ENCODE measurements around the gene TRANK1.
"Not testable (repeated sequence)": the region's sequence is repeated elsewhere in the genome, so short reads cannot be mapped to it uniquely, and the experiment has no call there.

Gene TRANK1

DNA sequence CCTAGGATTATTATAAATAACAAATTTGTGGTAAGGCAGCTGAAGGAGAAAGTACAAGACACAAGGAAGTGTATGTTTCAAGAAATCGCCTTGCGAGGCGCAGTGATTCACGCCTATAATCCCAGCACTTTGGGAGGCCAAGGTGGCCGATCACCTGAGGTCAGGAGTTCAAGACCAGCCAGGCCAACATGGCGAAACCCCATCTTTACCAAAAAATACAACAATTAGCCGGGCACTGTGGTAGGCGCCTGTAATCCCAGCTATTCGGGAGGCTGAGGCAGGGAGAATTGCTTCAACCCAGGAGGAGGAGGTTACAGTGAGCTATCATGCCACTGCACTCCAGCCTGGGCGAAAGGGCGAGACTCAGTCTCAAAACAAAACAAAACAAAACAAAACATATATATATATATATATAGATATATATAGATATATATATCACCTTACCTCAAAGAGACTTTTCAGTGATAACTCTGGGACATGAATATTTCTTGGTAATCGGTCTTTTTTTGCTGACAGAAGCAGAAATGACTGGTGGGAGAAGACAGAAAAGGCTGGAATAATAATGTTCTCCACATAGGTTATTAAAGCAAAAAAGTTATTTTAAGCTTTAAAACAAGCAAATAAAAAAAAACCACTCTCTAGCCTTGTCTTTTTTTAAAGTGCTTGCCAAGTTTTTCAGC, 52.3 kb downstream of the TRANK1 start:
- DNase-seq (ENCODE audit: low read depth in 2 of 2): no peak

GRCh38 chr3:36891701-36892160, 53.1 kb downstream of the TRANK1 start:
- no peak for DNase-seq (ENCODE audit: low read depth in 2 of 2)

GRCh38 chr3:36891097-36891496, 53.8 kb downstream of the TRANK1 start:
- DNase-seq (ENCODE audit: low read depth in 2 of 2): not testable (repeated sequence)

GRCh38 chr3:36890261-36890660, 54.6 kb downstream of the TRANK1 start:
- DNase-seq (ENCODE audit: low read depth in 2 of 2): no peak

DNA sequence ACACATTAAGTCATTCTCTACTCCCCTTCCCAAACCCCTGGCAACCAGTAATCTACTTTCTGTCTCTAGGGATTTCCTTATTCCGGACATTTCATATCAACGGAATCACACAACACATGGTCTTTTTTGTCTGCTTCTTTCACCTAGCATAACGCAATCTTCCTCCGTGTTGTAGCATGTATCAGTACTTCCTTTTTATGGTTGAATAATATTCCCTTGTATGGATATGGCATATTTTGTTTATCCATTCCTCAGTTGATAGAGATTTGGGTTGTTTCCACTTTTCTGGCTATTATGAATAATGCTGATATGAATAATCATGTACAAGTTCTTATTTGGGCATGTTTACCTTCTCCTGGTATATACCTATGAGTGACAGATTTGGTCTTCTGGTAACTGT, 63.1 kb downstream of the TRANK1 start:
- no peak for DNase-seq (ENCODE audit: low read depth in 2 of 2)

DNA sequence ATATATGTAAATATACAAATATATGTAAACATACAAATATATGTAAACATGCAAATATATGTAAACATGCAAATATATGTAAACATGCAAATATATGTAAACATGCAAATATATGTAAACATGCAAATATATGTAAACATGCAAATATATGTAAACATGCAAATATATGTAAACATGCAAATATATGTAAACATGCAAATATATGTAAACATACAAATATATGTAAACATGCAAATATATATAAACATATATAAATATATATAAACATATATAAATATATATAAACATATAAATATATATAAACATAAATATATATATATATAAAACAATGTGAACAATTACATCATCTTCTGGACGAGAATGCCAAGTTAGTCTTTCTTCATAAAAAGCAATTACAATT, 65.0 kb downstream of the TRANK1 start:
- DNase-seq (ENCODE audit: low read depth in 2 of 2): not testable (repeated sequence)

GRCh38 chr3:36877930-36878685, 66.7 kb downstream of the TRANK1 start:
- DNase-seq (ENCODE audit: low read depth in 2 of 2): no peak

GRCh38 chr3:36876181-36876936, 68.5 kb downstream of the TRANK1 start:
- DNase-seq (ENCODE audit: low read depth in 2 of 2): no peak

DNA sequence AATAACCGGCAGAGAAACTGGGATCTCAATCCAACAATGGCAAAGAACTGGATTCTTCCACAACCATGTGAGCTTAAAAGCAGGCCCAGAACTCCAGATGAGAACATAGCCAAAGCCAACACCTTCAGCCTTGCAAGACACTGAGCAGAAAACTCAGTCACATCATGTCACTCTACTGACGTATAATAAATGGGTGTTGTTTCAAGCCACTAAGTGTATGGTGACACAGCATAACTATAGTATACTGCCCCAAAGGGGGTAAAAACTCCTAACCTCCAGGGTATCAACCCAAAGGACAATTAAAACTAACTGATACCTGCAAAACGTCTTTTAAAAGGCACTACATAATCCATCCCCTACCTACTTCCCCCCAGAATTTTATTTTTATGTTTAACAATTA, 69.5 kb downstream of the TRANK1 start:
- no peak for DNase-seq (ENCODE audit: low read depth in 2 of 2)

DNA sequence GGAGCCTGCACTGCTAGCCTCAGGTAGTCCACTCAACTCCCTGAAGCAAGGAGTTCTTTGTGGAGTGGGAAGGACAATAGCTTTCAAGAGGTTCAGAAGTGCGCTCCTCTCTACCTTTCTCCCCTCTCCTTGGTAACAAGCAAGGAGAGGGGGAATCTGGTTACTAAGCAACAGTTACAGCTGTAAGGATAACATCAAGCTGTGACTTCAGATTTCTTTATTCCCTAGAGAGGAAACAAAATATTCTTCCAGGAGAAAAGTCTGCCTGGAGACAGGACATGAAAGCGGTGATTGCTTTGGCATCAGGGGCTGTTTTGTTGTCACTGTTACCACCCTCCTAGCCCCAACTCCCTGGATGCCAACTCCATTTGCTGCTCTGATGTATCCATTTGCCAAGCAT, 70.4 kb downstream of the TRANK1 start:
- DNase-seq (ENCODE audit: low read depth in 2 of 2): no peak

- no peak for DNase-seq (ENCODE audit: low read depth in 2 of 2)
Observed at GRCh38 chr3:36871379-36872126, 73.3 kb downstream of the TRANK1 start.

DNA sequence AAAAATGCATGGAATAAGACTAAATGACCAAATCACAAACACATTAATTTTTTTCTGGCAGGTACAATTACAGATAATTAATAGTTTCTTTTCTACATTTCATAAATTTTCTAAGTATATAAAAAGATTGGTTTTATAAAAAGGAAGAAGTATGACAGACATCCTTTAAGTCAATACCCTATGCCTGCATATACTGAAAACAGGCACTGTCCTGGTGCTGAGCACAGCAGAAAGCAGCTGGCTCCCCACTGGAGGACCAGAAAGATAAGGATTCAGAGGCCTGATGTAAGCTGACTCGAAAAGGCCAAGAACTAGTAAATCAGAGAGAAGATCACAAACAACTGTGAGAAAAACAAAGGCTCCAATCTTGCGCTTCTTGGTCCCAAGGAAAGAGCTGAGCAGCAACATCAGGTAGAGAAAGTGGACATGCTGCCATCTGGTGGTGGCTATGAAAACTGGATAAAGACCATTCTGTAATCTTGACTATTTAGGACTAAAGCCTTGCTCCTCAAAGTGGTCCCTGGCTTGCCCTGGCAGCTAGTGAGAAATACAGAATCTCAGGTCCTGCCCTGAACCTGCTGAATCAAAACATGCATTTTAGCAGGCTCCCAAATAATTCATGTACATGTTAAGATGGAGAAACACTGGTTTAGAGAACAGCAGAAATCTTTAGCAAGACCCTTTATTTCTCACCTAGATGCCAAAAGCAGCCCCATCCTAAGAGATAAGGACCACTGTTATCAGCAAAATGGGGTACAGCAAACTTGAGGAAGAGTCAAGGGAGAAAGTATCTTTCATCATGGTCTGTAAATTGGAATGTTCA, 76.0 kb downstream of the TRANK1 start:
- peak in 1 of 2 experiments; percentile 16 for DNase-seq (ENCODE audit: low read depth in 2 of 2)

DNA sequence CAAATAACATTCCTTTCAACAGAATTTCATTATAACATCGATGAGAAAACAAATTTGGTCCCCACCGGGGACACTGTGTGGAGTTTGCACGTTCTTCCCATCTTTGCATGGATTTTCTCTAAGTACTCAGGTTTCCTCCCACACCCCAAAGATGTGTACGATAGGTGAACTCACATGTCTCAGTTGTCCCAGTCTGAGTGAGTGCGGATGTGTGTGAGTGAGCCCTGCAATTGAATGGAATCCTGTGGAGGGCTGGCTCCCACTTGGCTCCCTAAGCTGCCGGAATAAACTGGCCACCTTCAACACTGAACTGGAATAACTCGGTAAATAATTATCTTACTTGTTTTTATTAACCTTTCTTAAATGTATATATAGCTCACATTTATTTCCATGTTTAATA, 77.0 kb downstream of the TRANK1 start:
- DNase-seq (ENCODE audit: low read depth in 2 of 2): no peak

GRCh38 chr3:36866368-36866767, 78.5 kb downstream of the TRANK1 start:
- DNase-seq (ENCODE audit: low read depth in 2 of 2): no peak

DNA sequence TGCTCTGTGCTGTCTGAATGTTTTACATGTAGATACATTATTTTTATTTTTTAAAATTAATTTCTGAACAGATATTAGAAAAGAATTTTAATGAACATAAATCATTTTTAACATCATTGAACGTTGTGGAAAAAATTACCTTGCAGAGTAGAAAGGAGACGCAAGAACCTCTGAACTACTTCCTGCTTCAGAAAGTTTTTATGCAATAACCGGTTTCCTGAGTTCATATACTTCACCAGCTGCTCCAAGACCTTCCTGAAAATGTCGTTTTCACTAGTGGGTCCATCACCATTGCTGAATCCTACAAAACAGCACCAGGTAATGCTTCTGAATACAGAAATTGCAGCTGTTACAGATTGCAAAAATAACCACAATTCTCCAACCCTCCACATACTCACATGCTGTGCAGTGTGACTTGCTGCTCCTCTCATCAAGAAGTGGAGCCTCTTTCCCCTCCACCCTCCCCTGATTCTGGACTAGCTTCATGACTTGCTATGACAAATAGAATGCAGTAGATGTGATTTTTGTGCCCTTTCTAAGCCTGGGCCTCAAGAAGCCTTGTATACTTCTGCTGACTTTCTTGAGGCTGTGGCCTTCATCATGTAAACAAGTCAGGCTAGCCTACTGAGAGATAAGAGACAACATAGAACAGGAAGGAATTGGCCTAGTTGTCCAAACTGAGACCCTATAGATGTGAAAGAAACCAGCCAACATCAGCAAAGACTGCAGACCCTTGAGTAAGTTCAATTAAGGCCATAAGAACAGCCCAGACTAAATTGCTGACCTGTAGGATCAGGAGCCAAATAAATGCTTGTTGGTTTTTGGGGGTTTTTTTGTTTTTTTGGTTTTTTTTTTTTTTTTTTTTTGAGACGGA, 80.4 kb downstream of the TRANK1 start:
- no peak for DNase-seq (ENCODE audit: low read depth in 2 of 2)

DNA sequence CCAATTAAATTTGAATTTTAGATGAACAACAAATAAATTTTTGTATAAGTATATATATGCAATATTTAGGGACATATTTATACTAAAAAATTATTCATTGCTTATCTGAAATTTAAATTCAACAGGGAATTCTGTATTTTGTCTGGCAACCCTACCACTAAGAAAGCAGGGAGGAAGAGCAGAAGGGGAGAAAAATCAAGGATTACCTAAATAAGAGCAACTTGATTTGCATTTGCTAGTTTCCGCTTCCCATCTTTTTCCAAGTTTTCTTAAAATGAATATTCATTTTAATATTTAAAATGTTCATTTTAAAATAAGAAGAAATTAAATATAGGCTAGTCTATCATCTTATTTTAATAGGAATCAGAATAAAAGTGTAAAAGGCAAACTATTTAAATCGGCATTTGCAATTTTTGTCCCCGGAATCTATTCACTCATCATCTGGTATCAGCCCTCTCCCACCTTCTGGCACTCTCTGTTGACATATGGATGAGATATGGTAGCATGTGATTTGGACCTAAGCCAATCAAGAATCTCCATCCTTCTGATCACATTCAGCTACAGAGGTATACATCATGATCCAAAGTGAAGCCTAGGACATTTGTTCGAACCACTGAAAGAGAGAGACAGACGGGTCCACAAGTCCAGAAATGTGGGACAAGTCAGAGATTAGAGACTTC, 82.6 kb downstream of the TRANK1 start:
- no peak for DNase-seq (ENCODE audit: low read depth in 2 of 2)

DNA sequence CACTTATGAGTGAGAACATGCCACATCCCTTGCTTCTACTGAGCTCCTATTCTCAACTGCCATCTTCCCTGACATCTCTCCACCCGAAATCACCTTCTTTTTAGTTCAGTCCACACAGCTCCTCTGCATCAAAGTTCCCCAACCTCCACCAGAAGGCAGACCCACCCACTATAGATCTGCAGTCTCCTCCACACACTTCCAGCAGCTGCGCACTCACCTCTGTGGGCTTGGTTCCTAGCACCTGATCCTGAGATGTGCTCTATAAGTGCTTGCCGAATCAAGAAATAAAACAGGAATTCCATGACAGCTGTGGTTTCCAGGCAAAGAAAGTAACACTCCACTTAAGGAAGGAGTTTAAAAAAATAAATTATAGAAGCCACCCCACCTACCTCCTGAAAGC, 85.4 kb downstream of the TRANK1 start:
- no peak for DNase-seq (ENCODE audit: low read depth in 2 of 2)

DNA sequence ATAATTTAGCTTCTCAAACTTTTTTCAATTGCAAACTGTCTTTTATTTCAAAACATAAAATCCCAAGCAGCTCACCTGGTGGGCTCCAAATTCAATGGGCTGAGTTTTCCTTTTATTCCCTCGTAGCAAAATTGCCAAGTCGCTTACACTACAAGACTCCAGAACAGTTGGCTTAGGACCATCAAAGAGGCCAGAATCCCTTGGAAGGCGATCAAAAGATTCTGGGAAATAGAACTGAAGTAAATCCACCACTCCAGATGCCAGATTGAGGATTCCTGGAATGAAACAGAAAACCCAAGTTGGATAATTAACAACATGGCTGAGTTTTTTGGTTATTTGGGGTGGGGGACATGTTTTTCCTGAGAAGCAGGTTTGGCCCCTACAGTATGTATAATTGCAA, 92.8 kb downstream of the TRANK1 start:
- DNase-seq (ENCODE audit: low read depth in 2 of 2): no peak

- no peak for DNase-seq (ENCODE audit: low read depth in 2 of 2)
Observed at GRCh38 chr3:36850743-36851142, 94.1 kb downstream of the TRANK1 start.
